ENCODE results near the gene NCBP2L. TPM values are rescaled to one million over a fixed set of nuclear protein-coding genes. Genes with fewer than 3 reads are reported as not detected.

Gene NCBP2L
- total and polyA plus RNA-seq, 9 donors = 0.20 to 1.6 (median 0.52) TPM; not detected in 1

DNA sequence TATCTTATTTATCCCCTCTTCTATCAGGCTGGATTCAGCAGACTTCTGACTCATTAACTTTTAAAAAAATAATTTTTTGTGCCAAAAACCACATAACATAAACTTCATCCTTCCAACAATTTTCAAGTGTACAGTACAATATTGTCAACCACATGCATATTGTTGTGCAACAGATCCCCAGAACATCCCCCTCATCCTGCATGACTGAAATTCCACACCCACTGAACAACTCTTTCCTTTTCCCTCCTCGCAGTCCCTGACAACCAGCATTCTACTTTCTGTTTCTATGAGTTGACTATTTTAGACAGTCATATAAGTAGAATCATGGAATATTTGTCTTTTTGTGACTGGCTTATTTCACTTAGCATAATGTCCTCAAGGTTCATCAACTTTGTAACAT is 45.9 kb downstream of the NCBP2L start:
- Histone ChIP-seq H3K27ac (no peak overlapping the region), H3K4me3 (no peak overlapping the region), H3K4me1 (ENCODE audit: insufficient read depth) (peaks cover 3% of the 10 kb centered on the region), H3K36me3 (no peaks in the 10 kb centered on the region), H3K27me3 (no peaks in the 10 kb centered on the region), H3K9me3 (no peaks in the 10 kb centered on the region)
- DNase-seq = no peak
- TF ChIP-seq POLR2A (IDR thresholded peaks at IDR 0.05) (no peak), EP300 (IDR thresholded peaks at IDR 0.05) (no peak)
- TF ChIP-seq, protein P1, sequence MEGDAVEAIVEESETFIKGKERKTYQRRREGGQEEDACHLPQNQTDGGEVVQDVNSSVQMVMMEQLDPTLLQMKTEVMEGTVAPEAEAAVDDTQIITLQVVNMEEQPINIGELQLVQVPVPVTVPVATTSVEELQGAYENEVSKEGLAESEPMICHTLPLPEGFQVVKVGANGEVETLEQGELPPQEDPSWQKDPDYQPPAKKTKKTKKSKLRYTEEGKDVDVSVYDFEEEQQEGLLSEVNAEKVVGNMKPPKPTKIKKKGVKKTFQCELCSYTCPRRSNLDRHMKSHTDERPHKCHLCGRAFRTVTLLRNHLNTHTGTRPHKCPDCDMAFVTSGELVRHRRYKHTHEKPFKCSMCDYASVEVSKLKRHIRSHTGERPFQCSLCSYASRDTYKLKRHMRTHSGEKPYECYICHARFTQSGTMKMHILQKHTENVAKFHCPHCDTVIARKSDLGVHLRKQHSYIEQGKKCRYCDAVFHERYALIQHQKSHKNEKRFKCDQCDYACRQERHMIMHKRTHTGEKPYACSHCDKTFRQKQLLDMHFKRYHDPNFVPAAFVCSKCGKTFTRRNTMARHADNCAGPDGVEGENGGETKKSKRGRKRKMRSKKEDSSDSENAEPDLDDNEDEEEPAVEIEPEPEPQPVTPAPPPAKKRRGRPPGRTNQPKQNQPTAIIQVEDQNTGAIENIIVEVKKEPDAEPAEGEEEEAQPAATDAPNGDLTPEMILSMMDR (IDR thresholded peaks at IDR 0.05) = no peak
- intact Hi-C loops (cut with DNase I) = no loop called here
- 19 to 33% (median 29%) methylated on average over 1 of the region's 1 CpG for WGBS, 3 donors

DNA sequence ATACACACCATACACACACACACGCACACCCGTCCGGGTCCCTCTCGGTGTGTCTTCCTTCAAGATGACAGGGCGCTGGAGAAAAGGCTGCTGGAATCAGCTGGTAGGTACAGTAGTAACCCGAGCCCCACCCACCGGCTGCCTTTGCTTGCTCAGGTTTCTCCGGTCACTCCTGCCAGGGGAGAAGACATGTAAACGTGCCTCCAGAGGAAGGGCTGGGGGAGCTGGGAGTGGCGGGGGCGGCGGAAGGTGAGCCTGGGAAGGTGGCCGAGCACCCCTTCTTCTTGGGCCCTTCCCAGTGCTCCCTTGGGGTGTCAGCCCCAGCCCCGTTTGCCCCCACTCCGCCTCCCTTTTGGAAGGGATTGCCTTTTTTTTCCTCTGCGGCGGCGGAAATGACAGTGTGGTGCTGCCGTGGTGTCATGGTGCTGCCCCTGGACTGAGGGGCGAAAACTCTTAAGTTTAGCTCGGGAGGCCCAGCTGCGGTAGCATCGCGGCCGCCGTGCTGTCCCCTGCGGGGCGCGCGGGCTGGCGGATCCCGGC is 48.2 kb downstream of the NCBP2L start, which contains the start of gene MID2:
MID2 (plus strand) TSS at position 169 of the 540 bp plus-strand sequence. CDS start 561 bp downstream, outside the sequence.
- no peaks in the 10 kb centered on the region for H3K9me3 ChIP-seq
- TF ChIP-seq POLR2A (IDR thresholded peaks at IDR 0.05) (no peak), EP300 (IDR thresholded peaks at IDR 0.05) (no peak)
- TF ChIP-seq, protein P1 (IDR thresholded peaks at IDR 0.05) = no peak
- H3K36me3 ChIP-seq = no peaks in the 10 kb centered on the region
- H3K4me3 ChIP-seq = peak within 1 kb of the TSS; percentile 46
- H3K27me3 ChIP-seq = no peaks in the 10 kb centered on the region
- H3K4me1 ChIP-seq (ENCODE audit: insufficient read depth) = peaks cover 3% of the 10 kb centered on the region
- WGBS, 3 donors = 36 to 51% (median 45%) methylated on average over 29 to 32 of the region's 32 CpGs
- intact Hi-C loops (cut with DNase I) = no loop called here
- H3K27ac ChIP-seq = peak within 1 kb of the TSS; percentile 68 to 91
- DNase-seq = peak; percentile 54 to 69 (median 61)

DNA sequence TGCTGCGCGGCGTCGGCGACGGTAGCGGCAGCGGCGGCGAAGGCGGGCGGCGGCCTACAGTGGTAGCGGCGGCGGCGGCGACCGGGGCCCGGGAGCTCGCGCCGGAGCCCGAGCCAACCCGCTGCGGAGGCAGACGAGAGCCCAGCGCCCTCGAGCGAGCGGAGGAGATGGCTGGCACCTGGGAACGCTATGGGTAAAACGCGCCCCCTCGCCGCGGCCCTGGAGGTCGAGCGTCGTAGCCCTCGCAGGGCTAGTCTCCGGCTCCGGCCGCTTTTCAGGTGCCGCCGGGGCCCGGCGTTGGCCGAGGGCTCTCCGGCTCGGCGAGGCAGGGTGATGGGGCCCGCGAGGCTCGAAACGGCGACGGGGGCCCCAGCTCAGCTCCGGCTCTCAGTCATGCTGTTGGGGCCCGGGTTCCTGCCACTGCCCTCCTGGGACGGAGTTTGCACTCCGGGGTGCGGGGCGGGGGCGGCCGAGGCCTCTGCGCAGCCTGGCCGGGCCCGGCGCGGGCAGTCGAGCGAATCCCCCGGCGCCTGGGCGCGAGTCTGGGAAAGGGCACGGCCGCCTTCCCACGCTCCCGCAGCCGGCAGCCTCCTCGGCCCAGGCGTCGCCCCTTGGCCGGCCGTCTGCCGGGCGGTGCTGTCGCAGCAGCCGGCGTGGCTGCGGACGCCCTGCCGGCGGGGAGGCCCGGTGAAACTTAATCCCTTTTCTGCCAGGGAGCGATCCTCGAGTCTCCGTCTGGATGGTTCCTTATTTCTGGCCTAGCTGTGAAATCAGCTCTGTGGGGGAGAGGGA is 48.9 kb downstream of the NCBP2L start:
- Histone ChIP-seq H3K27me3 (no peaks in the 10 kb centered on the region), H3K9me3 (no peaks in the 10 kb centered on the region), H3K4me3 (peak overlapping the region; percentile 46), H3K4me1 (ENCODE audit: insufficient read depth) (peaks cover 5% of the 10 kb centered on the region), H3K36me3 (no peaks in the 10 kb centered on the region), H3K27ac (peak overlapping the region; percentile 68 to 91)
- TF ChIP-seq, protein P1 (IDR thresholded peaks at IDR 0.05) = no peak
- TF ChIP-seq EP300 (IDR thresholded peaks at IDR 0.05) = no peak
- no peak for TF ChIP-seq POLR2A (IDR thresholded peaks at IDR 0.05)
- 30 to 52% (median 49%) methylated on average over 51 to 100 of the region's 100 CpGs for WGBS, 3 donors
- DNase-seq = peak; percentile 27 to 58 (median 39)
- intact Hi-C loops (cut with DNase I) = no loop called here

DNA sequence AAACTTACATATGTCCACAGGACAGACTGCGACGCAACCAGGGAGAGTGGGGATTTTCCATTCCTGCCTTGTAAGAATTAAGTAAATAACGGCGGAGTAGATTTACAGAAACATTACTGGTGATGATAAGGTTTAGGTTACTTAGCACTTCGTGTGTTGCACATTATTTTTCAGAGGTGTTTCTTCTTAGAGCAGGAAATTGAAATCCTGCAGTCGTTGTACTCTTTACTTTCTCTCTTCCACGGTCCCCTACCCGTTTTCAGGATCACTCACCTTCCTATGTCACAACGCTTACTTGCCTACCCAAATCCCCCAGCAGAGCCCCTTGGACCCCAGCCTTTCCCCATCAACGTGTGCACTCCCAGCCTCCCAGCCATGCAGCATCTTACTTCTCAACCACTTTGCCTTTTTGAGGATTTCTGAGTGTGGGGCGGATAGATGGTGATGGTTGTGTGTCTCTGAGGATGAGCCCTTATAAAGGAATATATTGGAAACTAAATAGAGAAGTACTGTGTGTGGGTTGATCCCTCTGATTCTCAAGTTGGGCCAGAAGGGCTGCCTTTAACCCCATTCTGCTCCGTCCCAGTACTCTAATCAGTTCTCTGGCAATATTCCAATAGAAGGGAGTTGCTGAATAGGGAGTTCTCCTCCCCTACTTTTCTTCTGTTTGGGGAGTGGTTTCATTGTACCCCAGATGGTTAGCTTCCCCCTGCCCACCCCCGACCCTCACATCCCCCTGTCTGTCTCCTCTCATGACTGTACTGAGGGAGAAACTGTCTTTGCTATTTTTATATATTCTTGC is 49.7 kb downstream of the NCBP2L start:
- no peaks in the 10 kb centered on the region for H3K36me3 ChIP-seq
- WGBS, 3 donors = 33 to 43% (median 37%) methylated on average over 13 of the region's 13 CpGs
- intact Hi-C loops (cut with DNase I) = no loop called here
- H3K4me1 ChIP-seq (ENCODE audit: insufficient read depth) = peaks cover 5% of the 10 kb centered on the region
- DNase-seq = no peak
- H3K9me3 ChIP-seq = no peaks in the 10 kb centered on the region
- no peak for TF ChIP-seq EP300 (IDR thresholded peaks at IDR 0.05)
- TF ChIP-seq, protein P1 (IDR thresholded peaks at IDR 0.05) = no peak
- no peak for TF ChIP-seq POLR2A (IDR thresholded peaks at IDR 0.05)
- H3K27me3 ChIP-seq = no peaks in the 10 kb centered on the region
- H3K27ac ChIP-seq = peak overlapping the region; percentile 68 to 91
- H3K4me3 ChIP-seq = peak overlapping the region; percentile 46

All from ovary (tissue), 9 donors.